Erythroblast (primary cell): ENCODE measurements around the gene RNF8.
"Not testable (repeated sequence)": the region's sequence is repeated elsewhere in the genome, so short reads cannot be mapped to it uniquely, and the experiment has no call there.

ENCODE experiments used
- DNase-seq, 2 experiments: peaks; one replicate each; lab custom pipeline; 2025; lab: John Stamatoyannopoulos, UW
- GATA1 ChIP-seq: IDR thresholded peaks from 2 replicates; pipeline ENCODE4 v1.6.1; 2011; ENCODE audit warnings: low read depth, mild to moderate bottlenecking, control low read depth, low read length, moderate library complexity
- POLR2A ChIP-seq: IDR thresholded peaks from 2 replicates; pipeline ENCODE4 v1.6.1; 2011; ENCODE audit warnings: mild to moderate bottlenecking, low read length

Gene RNF8

GRCh38 chr6:37353761-37354525 lies at the start of gene RNF8:
Gene RNF8 (plus strand): TSS chr6:37353983. CDS start chr6:37354165, 182 bp downstream.
- TF ChIP-seq POLR2A (peak; percentile 61), GATA1 (no peak)
- peak; percentile 92 to 93 for DNase-seq

GRCh38 chr6:37304766-37305165 lies 49.0 kb upstream of the RNF8 start:
- no peak for DNase-seq
- TF ChIP-seq GATA1 (no peak), POLR2A (no peak)

DNA sequence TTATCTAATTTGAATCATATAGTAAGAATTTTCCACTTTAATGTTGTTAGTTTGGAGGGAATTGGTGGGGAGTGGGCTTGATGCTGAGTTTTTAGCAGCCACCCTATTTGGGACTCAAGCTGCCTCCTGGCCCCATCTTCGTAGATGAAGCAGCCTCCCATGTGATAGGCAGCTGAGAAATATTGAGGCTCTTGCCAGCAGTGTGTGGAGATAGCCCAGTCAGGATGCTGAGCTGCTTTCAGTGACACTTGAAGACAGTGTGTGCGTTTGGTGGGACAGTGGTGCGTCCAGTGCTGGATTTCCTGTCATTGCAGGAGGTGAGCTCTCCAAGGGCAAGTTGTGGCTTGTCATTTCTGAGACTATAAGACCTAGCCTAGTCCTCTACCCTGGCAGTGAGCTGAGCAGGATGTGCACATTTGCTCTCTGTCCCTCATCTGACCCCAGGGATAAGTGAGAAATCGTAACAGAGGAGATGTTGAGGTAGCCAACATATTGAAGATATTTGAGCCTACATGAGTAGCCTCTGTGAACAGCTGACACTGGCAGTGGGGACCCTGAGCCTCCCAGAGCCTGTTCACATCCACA lies 47.9 kb upstream of the RNF8 start:
- DNase-seq, result peak; percentile 57 to 59
- TF ChIP-seq GATA1 (no peak), POLR2A (no peak)

- TF ChIP-seq GATA1 (no peak), POLR2A (no peak)
- DNase-seq, result no peak
Measured at GRCh38 chr6:37306624-37307222, 47.1 kb upstream of the RNF8 start.

DNA sequence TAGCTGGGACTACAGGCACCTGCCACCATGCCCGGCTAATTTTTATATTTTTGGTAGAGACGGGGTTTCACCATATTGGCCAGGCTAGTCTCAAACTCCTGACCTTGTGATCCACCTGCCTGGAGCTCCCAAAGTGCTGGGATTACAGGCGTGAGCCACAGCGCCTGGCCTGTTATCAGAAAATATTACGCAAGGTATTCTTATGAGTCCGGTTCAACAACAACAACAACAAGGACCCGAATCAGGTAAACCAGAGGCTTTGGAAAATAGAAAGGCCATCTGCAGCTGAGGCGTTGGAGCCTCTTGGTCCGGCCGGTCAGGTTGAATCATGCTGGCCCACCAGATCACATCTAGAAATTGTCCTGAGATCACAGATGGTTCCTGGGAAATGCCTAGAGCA lies 46.3 kb upstream of the RNF8 start:
- not testable (repeated sequence) for DNase-seq

- peak; percentile 19 to 53 for DNase-seq
- no peak for TF ChIP-seq GATA1
- TF ChIP-seq POLR2A, result no peak
Measured at GRCh38 chr6:37308069-37308815, 45.5 kb upstream of the RNF8 start.

GRCh38 chr6:37309046-37309445 lies 44.7 kb upstream of the RNF8 start:
- TF ChIP-seq GATA1, result no peak
- no peak for TF ChIP-seq POLR2A
- DNase-seq, result peak; percentile 70 to 79

GRCh38 chr6:37309692-37310091 lies 44.1 kb upstream of the RNF8 start:
- DNase-seq, result no peak
- TF ChIP-seq GATA1 (no peak), POLR2A (no peak)

DNA sequence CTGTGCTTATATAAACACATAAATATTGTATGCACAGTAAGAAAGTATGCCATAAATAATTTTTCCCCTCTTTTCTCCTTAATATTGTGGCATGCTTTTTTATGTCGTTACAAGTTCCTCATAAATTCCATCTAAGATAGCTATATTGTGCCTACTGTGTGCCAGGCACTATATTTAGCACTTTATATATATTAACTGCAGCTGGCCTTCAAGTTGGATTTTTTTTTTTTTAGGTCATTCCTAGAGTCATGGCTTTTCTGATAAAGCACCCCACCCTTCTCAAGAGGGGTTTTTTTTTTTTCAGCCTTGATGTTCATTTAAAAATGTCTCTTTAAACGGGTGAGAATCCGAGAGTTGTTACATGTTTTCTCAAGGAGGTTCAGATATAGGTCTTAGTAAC lies 42.8 kb upstream of the RNF8 start:
- TF ChIP-seq GATA1 (no peak), POLR2A (no peak)
- peak; percentile 81 to 84 for DNase-seq

DNA sequence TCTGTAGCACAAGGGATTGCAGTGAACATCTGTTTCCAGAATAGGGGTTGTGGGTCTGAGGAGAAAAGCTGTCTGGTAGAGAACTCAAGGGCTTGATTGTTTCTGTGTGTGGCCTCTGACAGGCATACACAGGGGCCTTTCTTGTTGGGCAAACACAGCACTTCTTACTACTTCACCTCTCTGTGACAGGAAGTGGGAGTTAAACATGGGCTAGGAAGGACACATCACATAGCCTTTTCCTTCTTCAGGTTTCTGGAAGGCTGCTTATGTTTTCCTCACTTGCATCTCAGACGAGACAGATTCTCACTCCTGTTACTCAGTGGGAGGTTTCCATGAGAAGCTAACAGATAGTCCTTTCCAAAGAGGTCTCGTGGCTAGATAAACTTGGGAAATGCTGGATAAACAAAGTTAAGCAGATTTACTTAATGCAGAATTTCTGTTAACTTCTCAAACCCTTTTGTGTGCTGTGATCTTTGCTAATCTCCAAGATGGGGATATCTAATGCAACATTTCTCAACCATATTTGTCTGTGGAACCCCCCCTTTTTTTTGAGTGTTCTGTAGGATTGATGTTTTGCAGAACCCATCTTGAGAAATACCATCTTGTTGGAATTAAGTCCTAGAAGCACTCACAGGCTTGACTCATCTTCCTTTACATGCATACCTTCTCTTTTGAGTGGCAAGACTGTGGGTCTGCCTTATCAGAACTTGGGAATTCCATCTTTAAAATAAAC lies 41.9 kb upstream of the RNF8 start:
- no peak for TF ChIP-seq POLR2A
- TF ChIP-seq GATA1, result no peak
- DNase-seq, result peak; percentile 26 to 49

DNA sequence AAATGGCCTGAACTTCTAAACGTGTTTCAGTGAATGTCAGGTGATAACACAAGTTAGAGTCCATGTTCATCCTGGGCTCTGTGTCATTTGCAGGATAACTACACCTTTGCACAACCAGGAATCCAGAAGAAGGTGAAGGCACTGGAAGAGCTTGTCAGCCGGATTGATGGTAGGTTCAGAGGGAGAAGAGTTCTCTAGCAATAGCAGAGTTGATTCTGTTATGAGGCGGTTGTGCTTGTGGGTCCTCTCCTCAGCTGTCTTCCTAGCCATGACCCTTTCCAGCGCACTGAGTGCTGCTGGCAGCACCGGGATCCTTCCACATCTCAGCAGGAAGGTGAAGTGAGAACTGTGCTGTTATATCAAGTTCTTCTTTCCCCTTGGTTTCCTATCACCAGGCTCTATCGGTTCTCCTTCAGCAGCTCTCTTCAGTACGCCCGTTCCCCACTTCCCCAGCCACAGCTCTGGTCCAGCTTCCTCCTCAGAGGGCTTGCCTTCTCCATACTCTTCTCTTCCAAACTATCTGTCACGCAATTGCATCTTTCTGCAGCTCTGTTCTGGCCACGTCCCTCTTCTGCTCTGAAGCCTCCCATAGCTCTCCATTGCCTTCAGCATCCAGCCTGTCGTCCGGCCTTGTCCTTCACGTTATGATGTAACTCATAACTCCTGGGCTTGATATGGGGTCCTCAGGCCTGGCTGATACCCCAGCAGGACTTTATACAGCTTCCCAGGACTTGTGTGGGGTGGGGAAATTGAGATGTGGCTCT lies 39.9 kb upstream of the RNF8 start:
- TF ChIP-seq GATA1 (no peak), POLR2A (no peak)
- peak in 1 of 2 experiments; percentile 48 for DNase-seq

GRCh38 chr6:37314487-37315156 lies 39.2 kb upstream of the RNF8 start:
- DNase-seq, result peak; percentile 99
- TF ChIP-seq GATA1, result peak; percentile 58
- TF ChIP-seq POLR2A, result peak; percentile 49

GRCh38 chr6:37315157-37315515 lies 38.6 kb upstream of the RNF8 start:
- TF ChIP-seq POLR2A, result no peak
- TF ChIP-seq GATA1, result no peak
- DNase-seq, result no peak
